ENCODE measurements around the gene ZC3HAV1.
"Not testable (repeated sequence)": the region's sequence is repeated elsewhere in the genome, so short reads cannot be mapped to it uniquely, and the experiment has no call there.

ZC3HAV1 gene

DNA sequence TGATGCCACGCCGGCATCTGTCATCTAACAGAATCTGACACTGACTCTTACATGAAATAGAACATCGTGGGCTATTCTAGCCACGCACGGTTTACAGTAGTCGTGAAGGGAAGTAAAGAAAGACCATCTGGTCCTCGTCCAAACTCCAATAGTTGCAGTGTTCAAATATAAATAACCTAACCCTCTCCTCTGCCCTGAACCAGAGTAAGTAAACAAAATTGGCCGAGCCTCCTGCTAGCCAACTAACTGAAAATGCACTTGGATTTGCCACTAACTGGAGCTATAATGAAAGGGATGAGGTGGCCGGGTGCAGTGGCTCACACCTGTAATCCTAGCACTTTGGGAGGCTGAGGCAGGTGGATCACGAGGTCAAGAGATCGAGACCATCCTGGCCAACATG lies 44.2 kb downstream of the ZC3HAV1 start:
- DNase-seq: no peak
- no peak for TF ChIP-seq POLR2A (IDR thresholded peaks at IDR 0.05; ENCODE audit: low read length)
- TF ChIP-seq GATA1 (IDR thresholded peaks at IDR 0.05; ENCODE audit: low read depth, low read length): no peak

DNA sequence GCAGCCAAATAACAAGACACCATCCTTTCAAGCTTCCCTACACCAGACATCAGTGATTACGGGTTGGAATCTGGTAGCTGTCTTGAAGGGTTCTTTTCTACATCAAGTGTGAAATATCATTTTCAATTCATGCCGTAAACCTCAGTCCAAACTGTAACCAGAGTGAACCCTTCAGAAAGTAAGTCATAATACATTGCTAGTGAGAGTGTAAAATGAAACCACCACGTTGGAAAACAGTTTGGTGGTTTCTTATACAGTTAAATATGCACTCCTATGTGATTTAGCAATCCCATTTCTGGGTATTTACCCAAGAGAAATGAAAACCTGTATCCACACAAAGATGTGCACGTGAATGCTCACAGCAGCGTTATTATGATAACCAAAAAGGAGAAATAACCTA lies 48.1 kb downstream of the ZC3HAV1 start:
- no peak for TF ChIP-seq POLR2A (IDR thresholded peaks at IDR 0.05; ENCODE audit: low read length)
- DNase-seq: no peak

DNA sequence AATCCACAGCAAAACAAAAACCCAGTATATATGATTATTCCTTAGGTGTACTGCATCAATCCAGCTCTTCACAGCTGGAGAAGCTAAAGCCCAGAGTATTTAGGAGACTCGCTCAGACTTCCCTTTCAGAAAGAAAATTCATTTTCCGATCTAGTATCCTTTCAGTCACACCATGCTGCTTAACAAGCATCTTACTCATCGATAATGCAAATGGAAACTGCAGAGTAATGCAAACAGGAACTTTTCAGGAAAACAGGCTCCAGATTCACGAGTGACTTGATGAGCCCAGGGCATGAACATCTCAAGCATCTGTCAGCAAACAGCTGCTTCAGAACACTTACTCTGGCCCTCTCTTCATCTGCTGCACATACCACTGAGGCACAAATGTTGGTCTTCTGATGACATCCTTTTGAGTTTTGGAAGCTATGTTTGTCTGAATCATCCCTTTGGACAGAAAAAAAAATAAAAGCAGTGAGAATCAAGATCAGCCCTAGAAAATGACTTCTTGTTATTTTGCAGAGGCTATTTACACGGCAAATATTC lies 48.8 kb downstream of the ZC3HAV1 start:
- TF ChIP-seq GATA1 (IDR thresholded peaks at IDR 0.05; ENCODE audit: low read depth, low read length): no peak
- TF ChIP-seq POLR2A (IDR thresholded peaks at IDR 0.05; ENCODE audit: low read length): no peak
- no peak for DNase-seq

GRCh38 chr7:139059905-139060304 lies 49.6 kb downstream of the ZC3HAV1 start:
- no peak for DNase-seq
- TF ChIP-seq POLR2A (IDR thresholded peaks at IDR 0.05; ENCODE audit: low read length) (no peak), GATA1 (IDR thresholded peaks at IDR 0.05; ENCODE audit: low read depth, low read length) (no peak)

- no peak for DNase-seq
- TF ChIP-seq GATA1 (IDR thresholded peaks at IDR 0.05; ENCODE audit: low read depth, low read length) (no peak), POLR2A (IDR thresholded peaks at IDR 0.05; ENCODE audit: low read length) (no peak)
These were observed 50.6 kb downstream of the ZC3HAV1 start for GRCh38 chr7:139058943-139059342.

DNA sequence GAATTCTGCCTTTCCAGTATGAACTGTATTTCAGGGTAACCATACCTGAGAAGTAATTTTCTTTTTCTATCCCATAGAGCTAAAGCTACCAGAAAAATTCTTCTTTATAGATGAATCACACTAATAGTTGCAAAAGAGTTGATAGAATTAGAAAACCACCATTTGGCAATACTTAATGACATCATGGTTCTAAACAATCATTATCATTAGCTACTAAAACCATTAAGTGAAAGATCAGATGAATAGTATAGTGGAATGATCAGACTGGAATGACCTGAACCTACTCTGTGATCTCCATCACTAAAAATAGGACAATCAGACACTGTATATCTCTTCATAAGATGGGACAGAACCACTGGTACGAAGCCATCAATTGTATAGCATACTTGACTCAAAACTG lies 53.8 kb downstream of the ZC3HAV1 start:
- no peak for DNase-seq
- TF ChIP-seq POLR2A (IDR thresholded peaks at IDR 0.05; ENCODE audit: low read length) (no peak), GATA1 (IDR thresholded peaks at IDR 0.05; ENCODE audit: low read depth, low read length) (no peak)

DNA sequence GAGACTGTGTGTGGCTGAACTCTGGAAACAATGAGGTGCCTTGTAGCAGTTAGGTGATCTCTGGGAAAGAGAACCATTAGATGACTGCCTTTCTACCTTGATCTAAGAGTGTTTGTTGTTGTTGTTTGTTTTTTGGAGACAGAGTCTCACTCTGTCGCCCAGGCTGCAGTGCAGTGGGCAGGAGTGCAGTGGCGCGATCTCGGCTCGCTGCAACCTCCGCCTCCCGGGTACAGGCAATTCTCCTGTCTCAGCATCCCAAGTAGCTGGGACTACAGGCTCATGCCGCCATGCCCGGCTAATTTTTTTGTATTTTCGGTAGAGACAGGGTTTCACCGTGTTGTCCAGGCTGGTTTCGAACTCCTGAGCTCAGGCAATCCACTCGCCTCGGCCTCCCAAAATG lies 54.9 kb downstream of the ZC3HAV1 start:
- DNase-seq: not testable (repeated sequence)

DNA sequence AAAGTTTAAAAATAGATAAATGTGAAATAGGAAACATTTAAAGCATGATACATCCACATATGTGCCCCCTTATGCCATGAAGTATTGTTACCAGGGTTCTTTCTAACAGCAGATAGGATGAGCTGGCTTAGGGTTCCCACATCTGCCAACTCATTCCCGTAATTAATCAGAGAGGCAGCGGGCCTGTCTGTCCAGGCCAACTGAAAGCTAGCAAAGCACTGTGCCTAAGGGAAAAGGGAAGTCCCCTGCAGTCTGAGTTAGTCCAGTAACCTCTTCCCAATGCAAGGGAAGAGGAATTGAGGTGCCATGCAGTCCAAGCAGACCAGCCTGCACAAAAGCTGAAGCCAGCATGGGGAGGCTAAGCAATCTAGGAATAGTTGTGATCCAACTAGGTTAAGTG lies 55.4 kb downstream of the ZC3HAV1 start:
- DNase-seq: no peak
- TF ChIP-seq GATA1 (IDR thresholded peaks at IDR 0.05; ENCODE audit: low read depth, low read length) (no peak), POLR2A (IDR thresholded peaks at IDR 0.05; ENCODE audit: low read length) (no peak)

GRCh38 chr7:139051655-139052054 lies 57.9 kb downstream of the ZC3HAV1 start:
- DNase-seq: no peak
- TF ChIP-seq POLR2A (IDR thresholded peaks at IDR 0.05; ENCODE audit: low read length): no peak
- TF ChIP-seq GATA1 (IDR thresholded peaks at IDR 0.05; ENCODE audit: low read depth, low read length): no peak

DNA sequence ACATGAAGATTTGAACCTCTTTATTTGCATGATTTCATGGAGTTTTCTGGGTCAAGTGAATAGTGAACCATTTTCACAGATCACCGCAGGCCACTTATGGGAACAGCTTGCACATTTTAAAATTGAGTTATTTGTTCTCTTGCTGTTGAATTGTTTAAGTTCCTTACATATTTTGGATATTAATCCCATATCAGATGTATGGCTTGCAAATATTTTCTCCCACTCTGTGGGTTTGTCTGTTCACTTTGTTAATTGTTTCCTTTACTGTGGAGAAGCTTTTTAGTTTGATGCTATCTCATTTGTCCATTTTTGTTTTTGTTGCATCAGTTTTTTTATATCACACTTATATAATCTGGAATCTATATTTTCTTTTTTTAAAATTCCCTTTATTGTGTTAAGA lies 59.6 kb downstream of the ZC3HAV1 start:
- no peak for TF ChIP-seq GATA1 (IDR thresholded peaks at IDR 0.05; ENCODE audit: low read depth, low read length)
- no peak for TF ChIP-seq POLR2A (IDR thresholded peaks at IDR 0.05; ENCODE audit: low read length)
- DNase-seq: no peak

- no peak for DNase-seq
- TF ChIP-seq GATA1 (IDR thresholded peaks at IDR 0.05; ENCODE audit: low read depth, low read length): no peak
- TF ChIP-seq POLR2A (IDR thresholded peaks at IDR 0.05; ENCODE audit: low read length): no peak
These were observed 60.4 kb downstream of the ZC3HAV1 start for GRCh38 chr7:139049111-139049510.

DNA sequence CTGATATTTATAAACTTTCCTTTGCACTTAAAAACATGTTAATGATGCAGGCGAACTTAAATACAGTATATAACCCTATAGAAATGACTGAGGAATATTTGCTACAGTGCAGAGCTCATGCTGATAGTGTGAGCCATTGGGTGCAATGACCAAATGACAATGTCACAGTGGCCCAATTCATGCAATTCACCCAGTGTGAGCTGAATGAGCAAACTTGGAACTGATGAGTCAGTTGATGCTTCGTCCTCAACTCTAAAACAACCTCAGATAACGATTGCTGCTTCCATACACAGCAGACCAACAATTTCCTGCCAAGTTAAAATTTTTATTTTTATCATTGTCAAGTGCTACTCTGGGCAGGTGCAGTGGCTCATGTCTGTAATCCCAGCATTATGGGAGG lies 61.5 kb downstream of the ZC3HAV1 start:
- no peak for TF ChIP-seq GATA1 (IDR thresholded peaks at IDR 0.05; ENCODE audit: low read depth, low read length)
- peak; percentile 60 to 82 for DNase-seq

DNA sequence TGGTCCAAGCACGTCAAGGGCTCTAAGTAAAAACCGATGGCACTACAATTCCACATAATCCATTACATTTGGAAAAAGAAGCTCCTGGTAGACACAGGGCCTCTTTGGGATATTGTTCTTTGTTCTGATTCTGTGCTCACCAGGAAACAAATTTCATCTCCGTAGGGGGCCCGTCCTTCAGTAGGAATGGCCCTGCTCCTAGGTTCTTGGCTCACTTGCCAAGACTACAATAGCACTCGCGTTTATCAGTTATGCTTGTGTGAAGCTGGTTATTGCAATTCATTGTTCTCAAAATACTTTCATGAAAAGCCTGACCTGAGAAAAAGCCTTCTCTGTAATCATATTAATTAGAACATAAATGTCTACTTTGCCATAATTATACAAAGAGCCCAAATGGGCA lies 63.4 kb downstream of the ZC3HAV1 start:
- TF ChIP-seq GATA1 (IDR thresholded peaks at IDR 0.05; ENCODE audit: low read depth, low read length): no peak
- TF ChIP-seq POLR2A (IDR thresholded peaks at IDR 0.05; ENCODE audit: low read length): no peak
- DNase-seq: no peak

- TF ChIP-seq POLR2A (IDR thresholded peaks at IDR 0.05; ENCODE audit: low read length) (no peak), GATA1 (IDR thresholded peaks at IDR 0.05; ENCODE audit: low read depth, low read length) (no peak)
- peak; percentile 56 to 65 for DNase-seq
These were observed 64.4 kb downstream of the ZC3HAV1 start for GRCh38 chr7:139044813-139045794.
